Stimulated activated naive B cell treated with anti-CD40 and anti-IgM and Interleukin-4, amounts not matched to agents 10 μg/mL and 1 μg/mL and 100 μg/mL, for 72 hours (primary cell): ENCODE data around the gene PTH2.
A peak's percentile ranks its signal among the peaks of the same experiment; 100 is the strongest.

Source experiments
- ATAC-seq, 2 donors: fragments of 150-1000 bp; cut with Tn5 transposase; replicated peaks; 2 replicates each; pipeline ENCODE4 v1.10.0; 2021; ENCODE audit warnings: moderate library complexity in 1 of 2
- DNase-seq: peaks from one replicate; pipeline ENCODE4 v3.0.0; 2021
- H3K27ac Mint-ChIP-seq: one replicate; pipeline ENCODE4 v1.8.0; 2022; ENCODE audit warnings: mild to moderate bottlenecking, mixed read lengths
- H3K27me3 Mint-ChIP-seq, 2 donors: one replicate each; pipeline ENCODE4 v1.8.0; 2022; ENCODE audit warnings: mixed read lengths in 2 of 2
- H3K36me3 Mint-ChIP-seq, 2 donors: one replicate each; pipeline ENCODE4 v1.8.0; 2022; ENCODE audit warnings: mixed read lengths in 2 of 2, mild to moderate bottlenecking in 1 of 2
- H3K4me1 Mint-ChIP-seq, 2 donors: one replicate each; pipeline ENCODE4 v1.8.0; 2022; ENCODE audit warnings: mixed read lengths in 2 of 2, mild to moderate bottlenecking in 1 of 2
- H3K4me3 Mint-ChIP-seq, 2 donors: one replicate each; pipeline ENCODE4 v1.8.0; 2022; ENCODE audit warnings: mild to moderate bottlenecking in 2 of 2, mixed read lengths in 2 of 2, moderate library complexity in 1 of 2
- H3K9me3 Mint-ChIP-seq, 2 donors: one replicate each; pipeline ENCODE4 v1.8.0; 2022; ENCODE audit warnings: mixed read lengths in 2 of 2, mild to moderate bottlenecking in 1 of 2

The PTH2 gene

DNA sequence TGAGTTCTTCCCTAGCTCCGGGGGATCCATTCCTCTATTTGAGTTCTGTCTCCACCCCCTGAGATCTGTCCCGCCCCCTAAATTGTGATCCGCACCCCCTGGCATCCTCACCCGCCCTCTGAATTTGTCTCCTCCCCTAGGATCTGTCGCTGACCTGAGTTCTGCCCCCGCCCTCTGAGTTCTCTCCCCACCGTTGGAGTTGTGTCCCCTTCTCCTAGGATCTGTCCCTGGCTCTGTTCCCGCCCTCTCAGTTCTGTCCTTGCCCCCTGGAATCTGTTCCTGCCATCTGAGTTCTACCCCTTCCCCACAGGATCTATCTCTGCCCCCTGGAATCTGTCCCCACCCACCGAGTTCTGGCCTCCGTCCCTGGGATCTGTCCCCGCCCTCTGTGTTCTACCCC lies 19.1 kb upstream of the PTH2 start:
- Mint-ChIP-seq H3K36me3 (peaks cover 12 to 16% of the 10 kb centered on the region in 2 donors), H3K4me1 (peaks cover 25 to 35% of the 10 kb centered on the region in 2 donors), H3K27ac (no peak overlapping the region), H3K4me3 (peak overlapping the region; percentile 84 to 88), H3K9me3 (no peaks in the 10 kb centered on the region), H3K27me3 (peaks cover 52 to 54% of the 10 kb centered on the region in 2 donors)
- ATAC-seq (no peak), DNase-seq (no peak)

- Mint-ChIP-seq H3K4me3 (peak overlapping the region; percentile 84 to 88), H3K27me3 (peaks cover 56 to 58% of the 10 kb centered on the region in 2 donors), H3K4me1 (peaks cover 26 to 38% of the 10 kb centered on the region in 2 donors), H3K36me3 (peaks cover 10 to 13% of the 10 kb centered on the region in 2 donors), H3K27ac (peak overlapping the region; percentile 3), H3K9me3 (no peaks in the 10 kb centered on the region)
- DNase-seq (no peak), ATAC-seq (no peak)
Observed at GRCh38 chr19:49441960-49442350, 18.7 kb upstream of the PTH2 start.

DNA sequence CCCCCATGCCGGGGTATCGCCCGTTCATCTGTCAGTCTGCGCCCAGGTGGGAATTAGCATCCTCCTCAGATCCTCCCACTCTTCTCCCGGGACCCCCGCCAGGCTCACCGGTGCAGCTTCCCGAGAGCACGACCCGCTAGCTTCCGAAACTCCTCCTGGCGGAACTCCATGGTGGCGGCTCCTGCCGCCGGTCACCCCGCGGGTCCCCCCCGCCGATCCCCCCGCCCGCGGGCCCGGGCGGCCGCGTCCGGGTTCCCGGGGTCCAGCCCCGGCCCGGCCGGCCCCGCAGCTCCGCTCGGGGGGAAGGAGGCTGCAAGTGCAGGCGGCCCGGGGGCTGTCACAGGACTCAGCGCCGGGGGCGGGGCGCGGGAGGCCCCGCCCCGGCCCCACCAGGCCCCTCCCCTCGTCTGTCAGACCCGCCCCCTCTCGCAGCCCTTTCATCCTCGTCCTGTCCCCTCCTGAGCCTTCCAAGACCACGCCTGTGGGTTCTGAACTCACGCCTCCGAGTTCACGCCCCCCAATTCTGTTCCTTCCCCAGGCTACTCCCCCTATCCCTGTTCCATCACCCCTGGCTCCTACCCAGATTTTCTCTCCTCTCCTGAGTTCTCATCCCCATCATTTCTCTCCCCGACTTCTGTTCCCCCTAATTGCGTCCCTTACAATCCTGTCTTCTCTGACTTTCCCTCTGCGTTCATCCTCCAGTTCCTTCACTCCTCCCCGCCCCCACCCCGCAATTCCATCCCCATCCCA lies 18.1 kb upstream of the PTH2 start, which contains the start of gene SLC17A7:
Gene SLC17A7 (minus strand): TSS at position 318 of the 750 bp plus-strand sequence. CDS start 148 bp downstream, at position 170.
- H3K9me3 Mint-ChIP-seq = no peaks in the 10 kb centered on the region
- peaks cover 62 to 64% of the 10 kb centered on the region in 2 donors for H3K27me3 Mint-ChIP-seq
- H3K36me3 Mint-ChIP-seq = peaks cover 5 to 7% of the 10 kb centered on the region in 2 donors
- H3K27ac Mint-ChIP-seq = peak within 1 kb of the TSS; percentile 3
- no peak for DNase-seq
- peak within 1 kb of the TSS; percentile 84 to 88 for H3K4me3 Mint-ChIP-seq
- ATAC-seq = no peak
- H3K4me1 Mint-ChIP-seq = peaks cover 30 to 42% of the 10 kb centered on the region in 2 donors

GRCh38 chr19:49440439-49441209 lies 17.4 kb upstream of the PTH2 start:
- peaks cover 36 to 49% of the 10 kb centered on the region in 2 donors for H3K4me1 Mint-ChIP-seq
- H3K4me3 Mint-ChIP-seq = peak overlapping the region; percentile 22 to 50
- H3K27ac Mint-ChIP-seq = no peak overlapping the region
- no peak for ATAC-seq
- peaks cover 69 to 71% of the 10 kb centered on the region in 2 donors for H3K27me3 Mint-ChIP-seq
- peaks cover 5 to 8% of the 10 kb centered on the region in 2 donors for H3K36me3 Mint-ChIP-seq
- H3K9me3 Mint-ChIP-seq = no peaks in the 10 kb centered on the region
- no peak for DNase-seq

DNA sequence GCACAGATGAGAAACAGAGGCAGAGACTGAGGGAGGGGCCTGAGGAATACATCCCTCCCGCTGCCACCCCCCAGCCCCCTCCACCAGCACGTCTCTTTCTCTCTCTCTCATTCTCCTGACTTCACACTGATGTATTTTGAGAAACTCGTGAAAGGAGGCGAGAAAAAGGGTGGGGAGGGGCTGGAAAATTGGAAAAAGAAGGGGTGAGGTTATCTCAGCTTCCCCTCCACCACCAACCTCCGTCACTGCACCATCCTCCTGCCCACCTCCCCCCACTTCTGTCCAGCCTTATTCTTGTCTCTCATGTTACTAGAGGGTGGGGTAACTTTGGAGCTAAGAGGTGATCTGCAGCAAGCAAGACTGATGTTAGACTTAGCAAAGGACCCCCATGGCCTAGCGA lies 16.6 kb upstream of the PTH2 start:
- Mint-ChIP-seq H3K36me3 (peaks cover 5 to 8% of the 10 kb centered on the region in 2 donors), H3K4me3 (no peak overlapping the region), H3K4me1 (peaks cover 35 to 49% of the 10 kb centered on the region in 2 donors), H3K27ac (no peak overlapping the region), H3K9me3 (no peaks in the 10 kb centered on the region), H3K27me3 (peaks cover 77 to 79% of the 10 kb centered on the region in 2 donors)
- no peak for DNase-seq
- ATAC-seq = no peak

- Mint-ChIP-seq H3K27me3 (peaks cover 87 to 93% of the 10 kb centered on the region in 2 donors), H3K27ac (no peak overlapping the region), H3K4me1 (peaks cover 33 to 42% of the 10 kb centered on the region in 2 donors), H3K9me3 (no peaks in the 10 kb centered on the region), H3K4me3 (no peak overlapping the region), H3K36me3 (peaks cover 5 to 8% of the 10 kb centered on the region in 2 donors)
- DNase-seq (no peak), ATAC-seq (no peak)
Observed at GRCh38 chr19:49438261-49438660, 15.0 kb upstream of the PTH2 start.

DNA sequence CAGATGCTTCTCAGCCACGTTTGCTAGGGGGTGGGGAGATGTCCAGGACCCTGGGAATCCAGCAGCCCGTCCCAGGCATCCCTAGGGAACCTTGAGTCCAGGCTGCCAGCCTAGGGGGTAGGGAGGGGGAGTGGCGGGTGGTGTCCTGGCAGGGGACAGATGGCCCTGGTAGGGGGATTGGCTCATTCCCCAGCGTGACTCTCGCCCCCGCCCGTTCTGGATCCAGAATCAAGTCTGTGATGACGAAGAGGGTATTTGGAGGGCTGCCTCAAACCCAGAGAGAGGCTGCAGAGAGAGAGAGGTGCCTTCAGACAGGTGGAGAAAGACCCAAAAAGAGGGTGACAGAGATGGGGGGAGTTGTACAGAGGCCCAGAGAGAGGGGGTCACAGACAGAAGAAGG lies 14.0 kb upstream of the PTH2 start:
- Mint-ChIP-seq H3K4me1 (peaks cover 35 to 44% of the 10 kb centered on the region in 2 donors), H3K27me3 (peaks cover 88 to 96% of the 10 kb centered on the region in 2 donors), H3K9me3 (no peaks in the 10 kb centered on the region), H3K36me3 (peaks cover 6 to 8% of the 10 kb centered on the region in 2 donors), H3K4me3 (no peak overlapping the region), H3K27ac (no peak overlapping the region)
- DNase-seq (no peak), ATAC-seq (no peak)

- peak; percentile 23 for DNase-seq
- H3K27ac Mint-ChIP-seq = no peak overlapping the region
- H3K4me1 Mint-ChIP-seq = peaks cover 31 to 41% of the 10 kb centered on the region in 2 donors
- H3K9me3 Mint-ChIP-seq = peaks cover 0 to 3% of the 10 kb centered on the region in 2 donors
- H3K27me3 Mint-ChIP-seq = peaks cover 88 to 96% of the 10 kb centered on the region in 2 donors
- H3K36me3 Mint-ChIP-seq = peaks cover 6 to 9% of the 10 kb centered on the region in 2 donors
- ATAC-seq = peak; percentile 49 to 52
- H3K4me3 Mint-ChIP-seq = peak overlapping the region; percentile 33 to 42
Observed at GRCh38 chr19:49436381-49437017, 13.3 kb upstream of the PTH2 start.

- Mint-ChIP-seq H3K27ac (peak overlapping the region; percentile 74), H3K4me3 (no peak overlapping the region)
Observed at GRCh38 chr19:49435670-49436069, 12.4 kb upstream of the PTH2 start.

DNA sequence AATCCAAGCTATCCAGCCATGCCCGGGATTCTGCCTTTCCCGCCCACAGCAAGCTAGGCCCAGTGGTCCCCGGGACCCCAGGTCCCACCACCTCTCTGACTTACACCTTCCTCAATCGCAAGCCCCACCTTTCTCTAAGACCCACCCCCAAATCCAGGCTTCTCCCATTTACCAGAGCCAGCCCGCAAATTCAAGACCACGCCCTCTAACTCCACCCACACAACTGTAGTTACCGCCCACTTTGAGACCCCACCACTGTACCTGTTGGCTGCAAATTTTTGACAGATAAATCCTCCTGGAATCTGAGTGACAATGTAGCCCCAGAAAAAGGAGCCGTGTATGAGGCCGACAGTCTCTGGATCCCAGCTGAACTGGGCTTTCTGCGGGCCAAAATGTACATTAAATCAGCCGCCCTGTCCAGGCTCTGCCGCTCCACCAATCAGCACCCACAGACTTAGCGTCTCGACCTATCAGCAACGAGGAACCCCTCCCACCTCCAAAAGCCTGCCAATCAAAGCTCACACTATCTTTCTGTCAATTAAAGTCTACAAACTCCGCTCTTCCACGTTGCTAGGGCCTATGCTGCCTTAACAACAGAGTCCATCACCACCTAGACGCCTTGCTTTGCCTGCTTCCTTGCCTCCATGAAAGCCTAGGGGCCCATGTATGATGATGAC lies 11.8 kb upstream of the PTH2 start:
- Mint-ChIP-seq H3K9me3 (peaks cover 0 to 3% of the 10 kb centered on the region in 2 donors), H3K4me1 (peaks cover 32 to 40% of the 10 kb centered on the region in 2 donors), H3K36me3 (peaks cover 4 to 9% of the 10 kb centered on the region in 2 donors), H3K27ac (no peak overlapping the region), H3K27me3 (peaks cover 89 to 99% of the 10 kb centered on the region in 2 donors), H3K4me3 (no peak overlapping the region)
- DNase-seq (no peak), ATAC-seq (no peak)

More at GRCh38 chr19:49435670-49436069, 12.4 kb upstream of the PTH2 start:
- H3K27me3 Mint-ChIP-seq = peaks cover 89 to 99% of the 10 kb centered on the region in 2 donors
- ATAC-seq = no peak
- no peak for DNase-seq
- peaks cover 0 to 3% of the 10 kb centered on the region in 2 donors for H3K9me3 Mint-ChIP-seq
- peaks cover 31 to 38% of the 10 kb centered on the region in 2 donors for H3K4me1 Mint-ChIP-seq
- peaks cover 4 to 9% of the 10 kb centered on the region in 2 donors for H3K36me3 Mint-ChIP-seq

GRCh38 chr19:49433240-49433901 lies 10.1 kb upstream of the PTH2 start:
- H3K27ac Mint-ChIP-seq = peak overlapping the region; percentile 48
- DNase-seq = no peak

GRCh38 chr19:49432141-49433073 lies 9.2 kb upstream of the PTH2 start:
- H3K4me1 Mint-ChIP-seq = peaks cover 48 to 62% of the 10 kb centered on the region in 2 donors
- H3K4me3 Mint-ChIP-seq = peak overlapping the region; percentile 34 to 62
- H3K9me3 Mint-ChIP-seq = peaks cover 0 to 3% of the 10 kb centered on the region in 2 donors
- H3K36me3 Mint-ChIP-seq = peaks cover 4 to 9% of the 10 kb centered on the region in 2 donors
- ATAC-seq (peak; percentile 41 to 45), DNase-seq (no peak)
- peaks cover 87 to 98% of the 10 kb centered on the region in 2 donors for H3K27me3 Mint-ChIP-seq
- H3K27ac Mint-ChIP-seq = peak overlapping the region; percentile 70

More at GRCh38 chr19:49433240-49433901, 10.1 kb upstream of the PTH2 start:
- H3K4me1 Mint-ChIP-seq = peaks cover 41 to 53% of the 10 kb centered on the region in 2 donors
- ATAC-seq = no peak
- H3K27me3 Mint-ChIP-seq = peaks cover 88 to 98% of the 10 kb centered on the region in 2 donors
- H3K4me3 Mint-ChIP-seq = peak overlapping the region in 1 of 2 donors; percentile 21
- peaks cover 4 to 9% of the 10 kb centered on the region in 2 donors for H3K36me3 Mint-ChIP-seq
- peaks cover 0 to 3% of the 10 kb centered on the region in 2 donors for H3K9me3 Mint-ChIP-seq
